ENCODE results near the gene TMCC2. TPM values are rescaled to one million over a fixed set of nuclear protein-coding genes. Genes with fewer than 3 reads are reported as not detected.
"Not testable (repeated sequence)": the region's sequence is repeated elsewhere in the genome, so short reads cannot be mapped to it uniquely, and the experiment has no call there.

Gene TMCC2
- total RNA-seq, 2 donors from 2014 or later: 6.8 to 8.9 TPM

DNA sequence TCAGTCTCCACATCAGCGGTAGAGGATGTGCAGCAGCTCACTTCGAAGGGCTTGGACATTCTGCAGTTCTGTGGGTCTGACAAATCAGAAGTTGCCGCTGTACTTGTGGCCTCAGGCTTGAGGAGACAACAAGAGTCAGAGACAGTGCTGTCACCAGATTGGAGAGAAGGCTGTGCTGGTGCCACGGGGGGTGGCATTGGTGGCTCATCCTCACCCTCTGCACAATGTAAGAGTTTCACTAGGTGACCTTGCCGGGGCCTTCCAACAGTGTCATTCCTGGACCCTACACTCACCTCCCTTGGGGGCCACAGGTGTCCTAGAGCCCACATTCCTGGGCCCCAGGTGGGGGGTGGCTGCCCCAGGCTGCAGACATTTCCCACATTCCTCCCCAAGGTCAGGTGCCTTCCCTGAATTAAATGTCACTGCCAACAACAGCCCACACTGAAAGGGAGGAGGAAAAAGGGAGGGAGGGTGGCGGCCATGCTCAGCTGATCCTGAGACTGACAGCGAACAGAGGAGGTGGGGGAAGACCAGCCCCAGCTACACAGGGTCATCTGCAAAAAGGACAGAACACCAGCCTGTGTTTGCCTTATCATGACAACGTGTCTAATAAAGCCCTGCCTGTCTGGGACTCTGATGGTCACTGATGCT is 46.4 kb downstream of the TMCC2 start:
- no peaks in the 10 kb centered on the region for H3K9me3 ChIP-seq

DNA sequence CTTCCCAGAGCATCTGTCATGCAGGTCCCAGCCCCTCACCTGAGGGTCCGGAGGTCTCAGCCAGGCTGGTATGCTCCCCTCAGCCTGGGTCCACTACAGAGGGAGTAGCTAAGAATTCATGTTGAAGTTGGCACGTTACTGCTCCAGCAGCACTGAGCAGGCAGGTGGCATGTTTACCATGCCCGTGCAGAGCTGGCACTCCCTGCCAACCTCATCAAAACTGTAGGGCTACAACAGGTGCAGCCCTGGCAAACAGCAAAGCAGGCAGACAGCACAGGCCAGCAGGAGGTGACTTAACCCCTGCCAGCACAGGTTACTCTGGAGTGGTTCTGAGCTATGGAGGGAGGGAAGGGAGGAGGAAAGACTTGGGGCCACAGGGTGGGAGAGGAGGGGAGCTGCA is 47.4 kb downstream of the TMCC2 start:
- no peak overlapping the region for H3K27ac ChIP-seq
- peaks cover 4 to 15% of the 10 kb centered on the region in 2 donors for H3K4me1 ChIP-seq (ENCODE audit: control insufficient read depth in 1 of 2, low read depth in 2 of 2)
- H3K9me3 ChIP-seq: no peaks in the 10 kb centered on the region
- no peaks in the 10 kb centered on the region for H3K36me3 ChIP-seq
- H3K27me3 ChIP-seq (replicated peaks; ENCODE audit: insufficient read depth): no peaks in the 10 kb centered on the region
- ATAC-seq (ENCODE audit: insufficient number of reproducible peaks, low FRiP score, low read depth) (no peak), DNase-seq (ENCODE audit: low spot score) (no peak)
- H3K4me3 ChIP-seq: no peak overlapping the region
- TF ChIP-seq, protein P1, sequence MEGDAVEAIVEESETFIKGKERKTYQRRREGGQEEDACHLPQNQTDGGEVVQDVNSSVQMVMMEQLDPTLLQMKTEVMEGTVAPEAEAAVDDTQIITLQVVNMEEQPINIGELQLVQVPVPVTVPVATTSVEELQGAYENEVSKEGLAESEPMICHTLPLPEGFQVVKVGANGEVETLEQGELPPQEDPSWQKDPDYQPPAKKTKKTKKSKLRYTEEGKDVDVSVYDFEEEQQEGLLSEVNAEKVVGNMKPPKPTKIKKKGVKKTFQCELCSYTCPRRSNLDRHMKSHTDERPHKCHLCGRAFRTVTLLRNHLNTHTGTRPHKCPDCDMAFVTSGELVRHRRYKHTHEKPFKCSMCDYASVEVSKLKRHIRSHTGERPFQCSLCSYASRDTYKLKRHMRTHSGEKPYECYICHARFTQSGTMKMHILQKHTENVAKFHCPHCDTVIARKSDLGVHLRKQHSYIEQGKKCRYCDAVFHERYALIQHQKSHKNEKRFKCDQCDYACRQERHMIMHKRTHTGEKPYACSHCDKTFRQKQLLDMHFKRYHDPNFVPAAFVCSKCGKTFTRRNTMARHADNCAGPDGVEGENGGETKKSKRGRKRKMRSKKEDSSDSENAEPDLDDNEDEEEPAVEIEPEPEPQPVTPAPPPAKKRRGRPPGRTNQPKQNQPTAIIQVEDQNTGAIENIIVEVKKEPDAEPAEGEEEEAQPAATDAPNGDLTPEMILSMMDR (IDR thresholded peaks at IDR 0.05): no peak

More for the DNA sequence above, 46.4 kb downstream of the TMCC2 start:
- Histone ChIP-seq H3K27ac (no peak overlapping the region), H3K4me1 (ENCODE audit: control insufficient read depth in 1 of 2, low read depth in 2 of 2) (peaks cover 4 to 15% of the 10 kb centered on the region in 2 donors), H3K36me3 (no peaks in the 10 kb centered on the region), H3K27me3 (replicated peaks; ENCODE audit: insufficient read depth) (no peaks in the 10 kb centered on the region), H3K4me3 (no peak overlapping the region)
- TF ChIP-seq, protein P1 (IDR thresholded peaks at IDR 0.05): no peak
- no peak for DNase-seq (ENCODE audit: low spot score)
- ATAC-seq (ENCODE audit: insufficient number of reproducible peaks, low FRiP score, low read depth): no peak

DNA sequence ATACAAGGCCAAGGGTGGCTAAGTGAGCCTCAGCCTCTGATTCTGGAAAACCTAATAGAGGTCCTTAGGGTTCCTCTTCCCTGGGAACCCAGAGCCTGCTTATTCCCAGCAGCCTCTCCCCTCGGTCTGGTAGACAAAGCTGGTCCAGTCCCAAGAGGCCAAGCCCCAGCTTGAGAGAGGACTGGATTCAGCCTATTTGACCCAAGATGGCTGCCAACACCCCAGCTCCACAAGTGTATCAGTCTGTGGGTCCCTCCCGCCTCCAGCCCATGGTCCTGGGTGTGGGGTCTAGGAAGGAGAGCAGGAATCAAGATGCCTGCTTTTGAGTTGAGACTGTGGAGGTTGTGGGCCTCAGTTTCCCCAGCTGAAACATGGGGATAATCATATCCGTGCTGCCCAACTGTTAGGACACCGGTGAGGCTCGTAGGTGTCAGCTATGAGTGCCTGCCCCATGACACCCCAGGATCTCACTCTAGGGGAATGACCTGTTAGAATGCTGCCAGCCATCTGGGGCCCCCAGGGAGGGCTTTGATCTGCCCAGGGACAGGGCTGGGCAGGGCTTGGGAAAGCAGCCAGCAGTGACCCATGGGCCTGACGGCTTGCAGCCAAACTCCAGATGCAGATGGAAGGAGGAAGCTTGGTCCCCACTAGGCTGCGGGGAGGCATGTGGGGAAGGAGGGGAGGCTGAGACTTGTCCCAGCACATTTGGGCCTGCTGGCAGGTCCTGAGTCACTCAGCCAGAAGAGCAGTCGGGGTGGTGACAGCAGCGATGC is 48.4 kb downstream of the TMCC2 start:
- TF ChIP-seq, protein P1 (IDR thresholded peaks at IDR 0.05): no peak
- Histone ChIP-seq H3K27ac (no peak overlapping the region), H3K36me3 (no peaks in the 10 kb centered on the region), H3K4me1 (ENCODE audit: control insufficient read depth in 1 of 2, low read depth in 2 of 2) (peaks cover 0 to 6% of the 10 kb centered on the region in 2 donors), H3K4me3 (no peak overlapping the region), H3K27me3 (replicated peaks; ENCODE audit: insufficient read depth) (no peaks in the 10 kb centered on the region), H3K9me3 (no peaks in the 10 kb centered on the region)
- DNase-seq (ENCODE audit: low spot score) (no peak), ATAC-seq (ENCODE audit: insufficient number of reproducible peaks, low FRiP score, low read depth) (no peak)

DNA sequence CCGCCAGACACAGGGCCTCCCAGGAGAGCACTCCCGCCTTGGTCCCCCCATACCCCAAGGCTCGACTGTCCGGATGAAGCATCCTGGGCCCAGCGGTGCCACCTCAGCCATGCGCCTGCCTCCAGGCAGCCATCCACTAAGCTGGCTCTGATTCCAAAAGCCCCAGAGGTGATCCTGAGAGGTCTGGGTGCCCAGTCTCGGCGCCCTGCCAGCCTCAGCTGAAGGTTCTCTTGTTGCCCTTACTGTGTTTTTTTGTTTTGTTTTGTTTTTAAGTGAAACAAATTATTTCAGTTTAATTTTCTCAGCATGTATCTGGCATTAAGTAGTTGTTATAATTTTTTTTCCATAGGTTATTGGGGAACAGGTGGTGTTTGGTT is 48.9 kb downstream of the TMCC2 start:
- Histone ChIP-seq H3K27me3 (replicated peaks; ENCODE audit: insufficient read depth) (no peaks in the 10 kb centered on the region), H3K36me3 (no peaks in the 10 kb centered on the region), H3K4me3 (no peak overlapping the region), H3K9me3 (no peaks in the 10 kb centered on the region), H3K4me1 (ENCODE audit: control insufficient read depth in 1 of 2, low read depth in 2 of 2) (peaks cover 0 to under 1% of the 10 kb centered on the region in 2 donors), H3K27ac (no peak overlapping the region)
- no peak for DNase-seq (ENCODE audit: low spot score)
- ATAC-seq (ENCODE audit: insufficient number of reproducible peaks, low FRiP score, low read depth): no peak
- TF ChIP-seq, protein P1 (IDR thresholded peaks at IDR 0.05): no peak

DNA sequence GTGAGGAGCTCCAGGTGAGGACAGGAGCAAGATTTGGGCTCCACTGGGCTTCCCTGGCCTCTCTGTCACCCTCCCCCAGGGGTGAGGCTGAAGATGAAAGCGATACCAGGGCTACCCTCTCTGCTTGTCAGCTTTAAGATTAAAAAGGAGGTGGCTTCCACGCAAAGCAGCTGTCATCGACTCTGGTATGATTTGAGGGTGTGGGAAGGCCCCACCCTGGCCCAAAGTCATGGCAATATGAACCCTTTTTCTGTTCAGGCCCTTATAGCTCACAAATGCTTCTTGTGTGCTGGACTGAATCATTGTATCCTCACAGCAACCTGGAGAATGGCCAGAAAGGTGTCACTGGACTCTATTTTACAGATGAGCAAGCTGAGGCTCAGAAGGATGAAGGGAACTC is 52.2 kb downstream of the TMCC2 start:
- ATAC-seq (ENCODE audit: insufficient number of reproducible peaks, low FRiP score, low read depth) (no peak), DNase-seq (ENCODE audit: low spot score) (no peak)
- Histone ChIP-seq H3K9me3 (no peaks in the 10 kb centered on the region), H3K36me3 (no peaks in the 10 kb centered on the region), H3K4me1 (ENCODE audit: control insufficient read depth in 1 of 2, low read depth in 2 of 2) (peaks cover 0 to 2% of the 10 kb centered on the region in 2 donors), H3K27me3 (replicated peaks; ENCODE audit: insufficient read depth) (no peaks in the 10 kb centered on the region), H3K27ac (no peak overlapping the region), H3K4me3 (no peak overlapping the region)
- TF ChIP-seq, protein P1 (IDR thresholded peaks at IDR 0.05): no peak

DNA sequence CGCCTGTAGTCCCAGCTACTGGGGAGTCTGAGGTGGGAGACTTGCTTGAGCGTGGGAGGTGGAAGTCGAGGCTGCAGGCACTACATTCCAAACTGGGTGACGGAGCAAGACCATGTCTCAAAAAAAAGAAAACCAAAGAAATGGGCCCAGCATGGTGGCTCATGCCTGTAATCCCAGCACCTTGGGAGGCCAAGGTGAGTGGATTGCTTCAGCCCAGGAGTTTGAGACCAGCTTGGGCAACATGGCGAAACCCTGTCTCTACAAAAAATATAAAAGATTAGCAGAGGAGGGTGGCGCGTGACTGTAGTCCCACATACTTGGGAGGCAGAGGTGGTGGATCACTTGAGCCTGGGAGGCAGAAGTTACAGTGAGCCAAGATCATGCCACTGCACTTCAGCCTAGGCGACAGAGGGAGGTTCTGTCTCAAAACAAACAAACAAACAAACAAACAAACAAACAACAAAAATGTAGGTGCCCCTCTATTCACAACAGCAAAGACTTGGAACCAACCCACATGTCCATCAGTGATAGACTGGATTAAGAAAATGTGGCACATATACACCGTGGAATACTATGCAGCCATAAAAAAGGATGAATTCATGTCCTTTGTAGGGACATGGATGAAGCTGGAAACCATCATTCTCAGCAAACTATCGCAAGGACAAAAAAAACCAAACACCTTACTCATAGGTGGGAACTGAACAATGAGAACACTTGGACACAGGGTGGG is 53.1 kb downstream of the TMCC2 start:
- not testable (repeated sequence) for H3K9me3 ChIP-seq; H3K27me3 ChIP-seq (replicated peaks; ENCODE audit: insufficient read depth); H3K4me1 ChIP-seq (ENCODE audit: control insufficient read depth in 1 of 2, low read depth in 2 of 2); H3K4me3 ChIP-seq; ATAC-seq (ENCODE audit: insufficient number of reproducible peaks, low FRiP score, low read depth); H3K36me3 ChIP-seq; H3K27ac ChIP-seq; DNase-seq (ENCODE audit: low spot score)

Measured in thoracic aorta (tissue), 2 donors.